SU-DHL-6 (cell line): Measurements from ENCODE around the gene MYCBPAP.
A peak's percentile ranks its signal among the peaks of the same experiment; 100 is the strongest.

Experiments used
- H2AFZ ChIP-seq: fragments of 200-600 bp; sonication (generic); 2 replicates; pipeline ENCODE4 v1.6.1; 2014; ENCODE audit warnings: low read depth, mild to moderate bottlenecking, moderate library complexity, mixed read lengths, antibody characterized with exemption, low read length; ENCODE audit not compliant: severe bottlenecking
- H3F3A ChIP-seq: fragments of 200-600 bp; shearing (Covaris generic); 2 replicates; pipeline ENCODE4 v1.6.0; 2016; ENCODE audit warnings: antibody characterized with exemption, mild to moderate bottlenecking; ENCODE audit not compliant: insufficient read depth
- H3K27ac ChIP-seq: fragments of 200-600 bp; sonication (generic); 2 replicates; pipeline ENCODE4 v1.5.1; 2016; ENCODE audit warnings: low read depth, mild to moderate bottlenecking, low read length, moderate library complexity, mixed read lengths
- H3K27me3 ChIP-seq: fragments of 200-600 bp; sonication (generic), shearing (Covaris generic); 2 replicates; pipeline ENCODE4 v1.6.0; 2014; ENCODE audit warnings: mild to moderate bottlenecking, low read length
- H3K36me3 ChIP-seq: fragments of 200-600 bp; sonication (generic); 2 replicates; pipeline ENCODE4 v1.6.1; 2014; ENCODE audit warnings: mild to moderate bottlenecking, low read length, mixed read lengths
- H3K4me2 ChIP-seq: fragments of 300-600, 200-600 bp; shearing (Covaris generic), sonication (generic); 2 replicates; pipeline ENCODE4 v1.6.0; 2014; ENCODE audit warnings: low read length, low read depth, mild to moderate bottlenecking; ENCODE audit not compliant: poor library complexity, severe bottlenecking
- H3K4me3 ChIP-seq: fragments of 200-600 bp; sonication (generic); 2 replicates; pipeline ENCODE4 v1.5.1; 2014; ENCODE audit warnings: antibody characterized with exemption, low read length, mild to moderate bottlenecking, mixed read lengths; ENCODE audit not compliant: insufficient read depth, poor library complexity, severe bottlenecking
- H3K79me2 ChIP-seq: fragments of 200-600 bp; sonication (generic); 2 replicates; pipeline ENCODE4 v1.6.1; 2014; ENCODE audit warnings: mild to moderate bottlenecking, low read length, moderate library complexity; ENCODE audit not compliant: insufficient read depth
- H3K9ac ChIP-seq: fragments of 200-600 bp; sonication (generic); 2 replicates; pipeline ENCODE4 v1.7.0; 2014; ENCODE audit warnings: mild to moderate bottlenecking, low read length
- H3K9me2 ChIP-seq: fragments of 200-600 bp; sonication (generic); replicated peaks from 2 replicates; pipeline ENCODE4 v1.6.1; 2014; ENCODE audit warnings: low read length; ENCODE audit not compliant: insufficient read depth
- H3K9me3 ChIP-seq: fragments of 200-600 bp; sonication (generic); 2 replicates; pipeline ENCODE4 v1.6.1; 2014; ENCODE audit warnings: low read length, mixed read lengths; ENCODE audit not compliant: insufficient read depth
- H4K20me1 ChIP-seq: fragments of 200-600 bp; sonication (generic); 2 replicates; pipeline ENCODE4 v1.6.1; 2014; ENCODE audit warnings: low read depth, mild to moderate bottlenecking, antibody characterized with exemption, low read length, moderate library complexity, mixed read lengths
- EZH2phosphoT487 ChIP-seq: fragments of 200-600 bp; sonication (generic), shearing (Covaris generic); conservative IDR thresholded peaks from 2 replicates; pipeline ENCODE4 v1.6.1; 2018; ENCODE audit warnings: mild to moderate bottlenecking, antibody characterized with exemption, low read length, moderate library complexity, mixed read lengths
- TF ChIP-seq, protein P1 (sequence below): fragments of 200-600 bp; sonication (generic); IDR thresholded peaks from one replicate; pipeline ENCODE4 v1.5.1; 2017; ENCODE audit warnings: antibody characterized with exemption, mild to moderate bottlenecking, low read length, moderate library complexity; ENCODE audit not compliant: insufficient read depth, poor library complexity, severe bottlenecking

MYCBPAP gene

DNA sequence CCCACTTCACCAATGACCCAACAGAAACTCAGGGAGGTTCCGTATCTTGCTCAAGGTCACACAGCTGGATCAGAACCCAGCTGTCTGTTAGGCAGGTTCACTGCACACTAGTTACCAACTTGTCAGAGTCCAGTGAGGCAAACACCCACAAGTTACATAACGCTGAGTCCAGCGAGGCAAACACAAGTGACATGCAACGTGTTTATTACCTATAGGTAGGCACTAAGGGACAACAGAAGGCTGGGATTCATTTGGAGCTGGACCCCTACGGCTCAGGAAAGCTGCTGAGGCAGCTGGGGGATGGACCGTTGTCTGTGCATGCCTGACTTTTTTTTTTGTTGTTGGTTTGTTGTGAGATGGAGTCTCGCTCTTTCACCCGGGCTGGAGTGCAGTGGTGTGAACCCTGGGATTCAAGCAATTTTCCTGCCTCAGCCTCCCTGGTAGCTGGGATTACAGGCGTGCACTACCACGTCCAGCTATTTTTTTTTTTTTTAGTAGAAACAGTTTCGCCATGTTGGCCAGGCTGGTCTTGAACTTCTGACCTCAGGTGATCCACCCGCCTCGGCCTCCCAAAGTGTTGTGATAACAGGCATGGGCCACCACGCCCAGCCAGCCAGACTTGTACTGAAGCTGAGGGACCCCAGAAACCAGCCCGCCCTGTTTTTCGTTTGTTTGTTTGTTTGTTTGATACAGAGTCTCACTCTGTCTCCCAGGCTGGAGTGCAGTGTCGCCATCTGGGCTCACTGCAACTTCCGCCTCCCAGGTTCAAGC lies 31.5 kb upstream of the MYCBPAP start:
- no peak for TF ChIP-seq EZH2phosphoT487
- TF ChIP-seq, protein P1, sequence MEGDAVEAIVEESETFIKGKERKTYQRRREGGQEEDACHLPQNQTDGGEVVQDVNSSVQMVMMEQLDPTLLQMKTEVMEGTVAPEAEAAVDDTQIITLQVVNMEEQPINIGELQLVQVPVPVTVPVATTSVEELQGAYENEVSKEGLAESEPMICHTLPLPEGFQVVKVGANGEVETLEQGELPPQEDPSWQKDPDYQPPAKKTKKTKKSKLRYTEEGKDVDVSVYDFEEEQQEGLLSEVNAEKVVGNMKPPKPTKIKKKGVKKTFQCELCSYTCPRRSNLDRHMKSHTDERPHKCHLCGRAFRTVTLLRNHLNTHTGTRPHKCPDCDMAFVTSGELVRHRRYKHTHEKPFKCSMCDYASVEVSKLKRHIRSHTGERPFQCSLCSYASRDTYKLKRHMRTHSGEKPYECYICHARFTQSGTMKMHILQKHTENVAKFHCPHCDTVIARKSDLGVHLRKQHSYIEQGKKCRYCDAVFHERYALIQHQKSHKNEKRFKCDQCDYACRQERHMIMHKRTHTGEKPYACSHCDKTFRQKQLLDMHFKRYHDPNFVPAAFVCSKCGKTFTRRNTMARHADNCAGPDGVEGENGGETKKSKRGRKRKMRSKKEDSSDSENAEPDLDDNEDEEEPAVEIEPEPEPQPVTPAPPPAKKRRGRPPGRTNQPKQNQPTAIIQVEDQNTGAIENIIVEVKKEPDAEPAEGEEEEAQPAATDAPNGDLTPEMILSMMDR, result no peak
- no peak overlapping the region for H3K4me3 ChIP-seq
- H3K27ac ChIP-seq, result no peak overlapping the region
- H3K4me2 ChIP-seq, result no peak overlapping the region
- no peaks in the 10 kb centered on the region for H4K20me1 ChIP-seq
- no peaks in the 10 kb centered on the region for H3K27me3 ChIP-seq
- no peak overlapping the region for H3K9ac ChIP-seq
- H3F3A ChIP-seq, result peaks cover 24% of the 10 kb centered on the region
- H3K79me2 ChIP-seq, result no peaks in the 10 kb centered on the region
- no peaks in the 10 kb centered on the region for H3K36me3 ChIP-seq
- H2AFZ ChIP-seq, result no peak overlapping the region
- no peaks in the 10 kb centered on the region for H3K9me2 ChIP-seq
- H3K9me3 ChIP-seq, result no peaks in the 10 kb centered on the region

DNA sequence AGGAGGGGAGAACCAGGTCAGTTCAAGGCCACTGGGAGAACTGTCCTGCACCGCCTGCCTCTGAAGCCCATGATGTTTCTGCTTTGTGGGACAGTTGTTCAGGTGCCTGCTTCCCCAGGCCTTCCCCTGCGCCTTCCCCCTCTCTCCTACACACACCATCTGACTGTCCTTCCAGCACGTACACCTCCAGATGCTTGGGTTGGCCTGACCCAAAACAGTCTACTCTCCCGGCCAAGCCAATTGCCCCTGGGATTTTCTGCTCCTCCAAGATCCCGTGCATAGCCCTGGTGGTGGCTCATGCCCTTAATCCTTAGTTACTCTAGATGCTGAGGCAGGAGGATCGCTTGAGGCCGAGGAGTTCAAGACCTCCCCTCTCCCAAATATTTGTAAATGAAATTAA lies 30.3 kb upstream of the MYCBPAP start:
- H3K9me3 ChIP-seq, result no peaks in the 10 kb centered on the region
- no peaks in the 10 kb centered on the region for H3K36me3 ChIP-seq
- no peaks in the 10 kb centered on the region for H3K9me2 ChIP-seq
- peak overlapping the region; percentile 95 for H2AFZ ChIP-seq
- H3K4me2 ChIP-seq, result peak overlapping the region; percentile 98
- peak overlapping the region; percentile 78 for H3K9ac ChIP-seq
- peak overlapping the region; percentile 50 for H3K4me3 ChIP-seq
- H3K27me3 ChIP-seq, result no peaks in the 10 kb centered on the region
- H3K79me2 ChIP-seq, result no peaks in the 10 kb centered on the region
- TF ChIP-seq, protein P1, result no peak
- no peak for TF ChIP-seq EZH2phosphoT487
- H3F3A ChIP-seq, result peaks cover 24% of the 10 kb centered on the region
- H4K20me1 ChIP-seq, result no peaks in the 10 kb centered on the region
- H3K27ac ChIP-seq, result peak overlapping the region; percentile 70

DNA sequence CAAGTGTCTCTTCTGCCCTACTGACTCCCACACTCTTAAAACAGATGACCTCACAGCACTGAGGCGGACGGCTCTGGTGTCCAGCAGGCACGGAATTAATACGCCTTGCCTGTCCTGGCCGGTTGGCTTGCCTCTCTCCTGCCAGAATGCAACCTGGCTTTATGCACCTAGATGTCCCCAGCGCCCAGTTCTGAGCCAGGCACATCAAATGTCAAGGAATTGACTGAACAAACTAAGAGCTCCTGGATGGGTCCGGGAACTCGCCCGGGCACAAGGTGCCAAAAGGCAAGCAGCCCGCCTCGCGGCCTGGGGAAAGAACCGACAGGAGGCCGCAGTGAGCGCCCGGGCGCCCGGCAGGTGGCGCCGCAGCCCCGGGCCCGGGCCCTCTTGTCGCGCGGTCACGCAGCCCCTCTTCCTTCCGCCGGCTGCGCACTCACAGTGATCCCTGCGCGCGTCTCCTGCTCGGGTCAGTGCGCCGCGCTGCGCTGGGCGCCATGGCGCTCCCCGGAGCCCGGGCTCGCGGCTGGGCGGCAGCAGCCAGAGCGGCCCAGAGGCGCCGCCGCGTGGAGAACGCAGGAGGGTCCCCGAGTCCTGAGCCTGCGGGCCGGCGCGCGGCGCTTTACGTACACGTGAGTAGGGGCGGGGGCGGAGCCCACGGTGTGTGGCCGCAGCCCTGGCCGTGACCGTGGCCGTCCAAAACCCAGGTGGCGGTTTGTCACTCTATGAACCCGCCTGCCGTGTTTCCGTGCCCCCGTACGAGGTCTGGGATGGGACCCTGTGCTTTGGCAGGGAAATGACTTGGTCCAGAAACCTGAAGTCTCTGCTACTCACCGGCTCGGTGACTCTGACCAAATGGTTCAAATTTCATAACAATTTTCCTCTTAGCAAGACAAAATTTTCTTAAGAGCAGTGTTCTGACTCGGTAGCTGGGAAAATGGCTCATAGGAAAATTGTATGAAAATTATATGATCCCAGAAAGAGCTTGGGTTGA lies 29.6 kb upstream of the MYCBPAP start, which contains the start of gene RSAD1:
Gene RSAD1, plus strand, starts transcription at position 470 of the 991 bp plus-strand sequence. Its CDS starts 25 bp downstream, at position 495.
- peak within 1 kb of the TSS; percentile 70 for H3K27ac ChIP-seq
- no peak for TF ChIP-seq EZH2phosphoT487
- TF ChIP-seq, protein P1, result peak; percentile 80
- H3K4me3 ChIP-seq, result peak within 1 kb of the TSS; percentile 79
- H3K4me2 ChIP-seq, result peak within 1 kb of the TSS; percentile 98
- H3K9me3 ChIP-seq, result no peaks in the 10 kb centered on the region
- no peaks in the 10 kb centered on the region for H3K36me3 ChIP-seq
- H3K79me2 ChIP-seq, result no peaks in the 10 kb centered on the region
- H3K9ac ChIP-seq, result peak within 1 kb of the TSS; percentile 78
- H3K27me3 ChIP-seq, result no peaks in the 10 kb centered on the region
- H3F3A ChIP-seq, result peaks cover 24% of the 10 kb centered on the region
- peak within 1 kb of the TSS; percentile 96 for H2AFZ ChIP-seq
- H3K9me2 ChIP-seq, result no peaks in the 10 kb centered on the region
- H4K20me1 ChIP-seq, result no peaks in the 10 kb centered on the region
